ENCODE measurements around the gene MRC2.

DNA sequence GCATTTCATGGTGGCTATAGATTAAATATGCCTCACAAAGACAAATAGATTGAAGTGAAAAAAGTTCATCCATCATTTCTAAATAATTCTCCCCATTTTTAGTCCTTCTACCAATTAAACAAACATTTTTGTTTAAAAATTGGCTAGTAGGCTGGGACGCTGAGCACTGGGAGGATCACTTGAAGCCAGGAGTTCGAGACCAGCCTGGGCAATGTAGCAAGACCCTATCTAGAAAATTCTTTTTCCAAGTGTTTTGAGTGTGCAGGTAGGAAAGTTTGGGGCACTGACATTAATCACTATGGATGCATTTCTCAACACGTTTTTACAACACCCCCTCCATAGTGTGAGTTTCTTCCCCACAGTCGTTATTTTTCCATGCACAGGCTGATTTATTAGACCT, 56.7 kb downstream of the MRC2 start:
- no peak for TF ChIP-seq POLR2A (IDR thresholded peaks at IDR 0.05)
- TF ChIP-seq, protein P1, sequence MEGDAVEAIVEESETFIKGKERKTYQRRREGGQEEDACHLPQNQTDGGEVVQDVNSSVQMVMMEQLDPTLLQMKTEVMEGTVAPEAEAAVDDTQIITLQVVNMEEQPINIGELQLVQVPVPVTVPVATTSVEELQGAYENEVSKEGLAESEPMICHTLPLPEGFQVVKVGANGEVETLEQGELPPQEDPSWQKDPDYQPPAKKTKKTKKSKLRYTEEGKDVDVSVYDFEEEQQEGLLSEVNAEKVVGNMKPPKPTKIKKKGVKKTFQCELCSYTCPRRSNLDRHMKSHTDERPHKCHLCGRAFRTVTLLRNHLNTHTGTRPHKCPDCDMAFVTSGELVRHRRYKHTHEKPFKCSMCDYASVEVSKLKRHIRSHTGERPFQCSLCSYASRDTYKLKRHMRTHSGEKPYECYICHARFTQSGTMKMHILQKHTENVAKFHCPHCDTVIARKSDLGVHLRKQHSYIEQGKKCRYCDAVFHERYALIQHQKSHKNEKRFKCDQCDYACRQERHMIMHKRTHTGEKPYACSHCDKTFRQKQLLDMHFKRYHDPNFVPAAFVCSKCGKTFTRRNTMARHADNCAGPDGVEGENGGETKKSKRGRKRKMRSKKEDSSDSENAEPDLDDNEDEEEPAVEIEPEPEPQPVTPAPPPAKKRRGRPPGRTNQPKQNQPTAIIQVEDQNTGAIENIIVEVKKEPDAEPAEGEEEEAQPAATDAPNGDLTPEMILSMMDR (IDR thresholded peaks at IDR 0.05) = no peak
